Tibial nerve (tissue), 4 donors: ENCODE data around the gene PCP4. TPM values are rescaled to one million over a fixed set of nuclear protein-coding genes. Genes with fewer than 3 reads are reported as not detected.

Experiments used
- DNase-seq, 2 donors: peaks; one replicate each; pipeline ENCODE4 v3.0.0-alpha.2; 2019; ENCODE audit warnings: low spot score in 2 of 2
- H3K27ac ChIP-seq, 4 donors: fragments of 200-600 bp; sonication (generic) in 3 of 4; one replicate each; pipeline ENCODE4 v1.5.1; 2017 to 2019; ENCODE audit warnings: mild to moderate bottlenecking in 1 of 4
- H3K27me3 ChIP-seq, 2 donors: fragments of 200-600 bp; sonication (generic) in 1 of 2; one replicate each; pipeline versions ENCODE4 v1.5.1 to v1.6.0; 2017 to 2019
- H3K36me3 ChIP-seq, 3 donors: fragments of 200-600 bp; sonication (generic); one replicate each; pipeline ENCODE4 v1.5.1; 2018 to 2019
- H3K4me1 ChIP-seq, 4 donors: fragments of 200-600 bp; sonication (generic) in 3 of 4; one replicate each; pipeline ENCODE4 v1.5.1; 2017 to 2019
- H3K4me3 ChIP-seq, 4 donors: fragments of 200-600 bp; sonication (generic) in 3 of 4; one replicate each; pipeline ENCODE4 v1.5.1; 2017 to 2019; ENCODE audit warnings: mild to moderate bottlenecking in 1 of 4, moderate library complexity in 1 of 4
- H3K9me3 ChIP-seq, 4 donors: fragments of 200-600 bp; sonication (generic) in 3 of 4; one replicate each; pipeline ENCODE4 v1.5.1; 2017 to 2019
- EP300 ChIP-seq, 2 donors: sonication (generic); formaldehyde crosslinking; IDR thresholded peaks; one replicate each; pipeline ENCODE4 v1.6.1; 2017; ENCODE audit warnings: antibody characterized with exemption in 2 of 2, mild to moderate bottlenecking in 1 of 2
- POLR2A ChIP-seq, 2 donors: fragments of 450-650 bp; IDR thresholded peaks; one replicate each; pipeline ENCODE4 v1.6.1; 2017; ENCODE audit warnings: antibody characterized with exemption in 2 of 2, mild to moderate bottlenecking in 2 of 2, moderate library complexity in 2 of 2
- WGBS, 2 donors: methylation state at CpG; one replicate each; pipeline ENCODE4 v1.1.5; 2018; 5-methylcytosine and 5-hydroxymethylcytosine counted together
- total RNA-seq, 4 donors: library from RNA; depleted of rRNA; stranded (reverse); fragments of >200 nt; gene quantifications; one replicate each; pipeline ENCODE4 v1.1.0, GENCODE V29; 2016
- TF ChIP-seq, protein P1 (sequence below), 5 experiments: fragments of 200-600 bp in 3 of 5; fragments of 450-650 bp in 2 of 5; sonication (generic) in 3 of 5; IDR thresholded peaks; one replicate each; pipeline ENCODE4 v1.5.1; 2016 to 2019; ENCODE audit warnings: antibody characterized with exemption in 5 of 5, mild to moderate bottlenecking in 3 of 5, moderate library complexity in 2 of 5

The PCP4 gene
- total RNA-seq, 4 donors from 2014 or later, result 13.5 TPM; not detected in 3

DNA sequence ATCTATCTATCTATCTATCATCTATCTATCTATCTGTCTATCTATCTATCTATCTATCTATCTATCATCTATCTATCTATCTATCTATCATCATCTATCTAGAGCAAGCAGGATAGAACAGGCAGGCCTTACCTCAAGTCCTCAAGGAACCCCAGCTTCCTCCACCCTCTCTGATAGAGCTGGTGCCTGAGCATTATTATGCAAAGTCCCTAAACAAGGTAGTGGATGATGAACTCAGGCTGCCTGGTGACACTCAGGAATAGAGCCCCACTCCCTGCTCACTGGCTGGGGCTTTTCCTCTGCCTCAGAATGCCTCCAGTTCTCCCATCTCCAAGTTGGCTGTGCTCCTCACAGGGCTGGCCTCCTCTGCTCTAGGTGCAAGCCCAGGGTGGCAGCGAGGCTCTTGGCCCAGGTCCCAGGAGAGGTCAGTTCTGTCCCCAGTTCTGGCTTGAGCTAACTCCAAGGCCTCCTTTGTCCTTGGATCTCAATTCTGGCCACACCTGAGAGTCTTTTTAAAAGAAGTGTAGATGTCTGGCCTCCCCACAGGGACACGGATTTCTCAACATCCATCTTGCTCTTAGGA lies 60.2 kb downstream of the PCP4 start:
- no peaks in the 10 kb centered on the region for H3K9me3 ChIP-seq
- TF ChIP-seq EP300 (IDR thresholded peaks at IDR 0.05) (no peak), POLR2A (IDR thresholded peaks at IDR 0.05) (no peak)
- TF ChIP-seq, protein P1, sequence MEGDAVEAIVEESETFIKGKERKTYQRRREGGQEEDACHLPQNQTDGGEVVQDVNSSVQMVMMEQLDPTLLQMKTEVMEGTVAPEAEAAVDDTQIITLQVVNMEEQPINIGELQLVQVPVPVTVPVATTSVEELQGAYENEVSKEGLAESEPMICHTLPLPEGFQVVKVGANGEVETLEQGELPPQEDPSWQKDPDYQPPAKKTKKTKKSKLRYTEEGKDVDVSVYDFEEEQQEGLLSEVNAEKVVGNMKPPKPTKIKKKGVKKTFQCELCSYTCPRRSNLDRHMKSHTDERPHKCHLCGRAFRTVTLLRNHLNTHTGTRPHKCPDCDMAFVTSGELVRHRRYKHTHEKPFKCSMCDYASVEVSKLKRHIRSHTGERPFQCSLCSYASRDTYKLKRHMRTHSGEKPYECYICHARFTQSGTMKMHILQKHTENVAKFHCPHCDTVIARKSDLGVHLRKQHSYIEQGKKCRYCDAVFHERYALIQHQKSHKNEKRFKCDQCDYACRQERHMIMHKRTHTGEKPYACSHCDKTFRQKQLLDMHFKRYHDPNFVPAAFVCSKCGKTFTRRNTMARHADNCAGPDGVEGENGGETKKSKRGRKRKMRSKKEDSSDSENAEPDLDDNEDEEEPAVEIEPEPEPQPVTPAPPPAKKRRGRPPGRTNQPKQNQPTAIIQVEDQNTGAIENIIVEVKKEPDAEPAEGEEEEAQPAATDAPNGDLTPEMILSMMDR (IDR thresholded peaks at IDR 0.05), result no peak
- DNase-seq, result no peak
- no peak overlapping the region for H3K4me3 ChIP-seq
- no peak overlapping the region for H3K27ac ChIP-seq
- no peaks in the 10 kb centered on the region for H3K36me3 ChIP-seq
- H3K4me1 ChIP-seq, result no peaks in the 10 kb centered on the region
- WGBS, 2 donors, result 56 to 83% methylated on average over 2 of the region's 2 CpGs
- H3K27me3 ChIP-seq, result no peaks in the 10 kb centered on the region

DNA sequence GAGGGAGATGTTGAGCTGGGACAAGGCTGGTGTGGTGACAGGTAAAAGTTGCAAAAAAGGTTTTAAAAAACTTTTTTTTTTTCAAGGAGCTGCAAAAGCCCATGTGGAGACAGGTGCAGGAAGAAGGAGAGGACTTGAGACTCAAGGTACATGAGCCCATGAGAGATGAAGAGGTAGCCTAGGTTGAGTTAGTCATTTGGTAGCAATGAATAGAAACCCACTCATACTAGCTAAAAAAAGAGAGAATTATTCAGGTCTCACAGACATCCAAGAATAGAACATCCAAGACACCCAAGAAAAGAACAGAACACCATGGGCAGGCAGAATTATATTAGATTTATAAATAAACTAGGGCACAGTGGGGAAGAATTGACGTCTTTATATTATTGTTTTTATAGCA lies 65.1 kb downstream of the PCP4 start:
- TF ChIP-seq, protein P1 (IDR thresholded peaks at IDR 0.05), result no peak
- TF ChIP-seq POLR2A (IDR thresholded peaks at IDR 0.05) (no peak), EP300 (IDR thresholded peaks at IDR 0.05) (no peak)

GRCh38 chr21:39934895-39935294 lies 67.7 kb downstream of the PCP4 start:
- H3K9me3 ChIP-seq, result peaks cover 0 to 7% (median 0%) of the 10 kb centered on the region in 4 donors
- no peaks in the 10 kb centered on the region for H3K36me3 ChIP-seq
- TF ChIP-seq POLR2A (IDR thresholded peaks at IDR 0.05) (no peak), EP300 (IDR thresholded peaks at IDR 0.05) (no peak)
- TF ChIP-seq, protein P1 (IDR thresholded peaks at IDR 0.05), result no peak
- WGBS, 2 donors, result 93 to 100% methylated on average over 2 of the region's 2 CpGs
- no peaks in the 10 kb centered on the region for H3K4me1 ChIP-seq
- no peaks in the 10 kb centered on the region for H3K27me3 ChIP-seq
- DNase-seq, result no peak
- H3K4me3 ChIP-seq, result no peak overlapping the region
- H3K27ac ChIP-seq, result no peak overlapping the region

More for the DNA sequence above, 65.1 kb downstream of the PCP4 start:
- WGBS, 2 donors, result 60 to 70% methylated on average over 1 of the region's 1 CpG
- Histone ChIP-seq H3K4me1 (no peaks in the 10 kb centered on the region), H3K9me3 (peaks cover 0 to 4% (median 0%) of the 10 kb centered on the region in 4 donors), H3K4me3 (no peak overlapping the region), H3K36me3 (no peaks in the 10 kb centered on the region), H3K27me3 (no peaks in the 10 kb centered on the region), H3K27ac (no peak overlapping the region)
- no peak for DNase-seq

DNA sequence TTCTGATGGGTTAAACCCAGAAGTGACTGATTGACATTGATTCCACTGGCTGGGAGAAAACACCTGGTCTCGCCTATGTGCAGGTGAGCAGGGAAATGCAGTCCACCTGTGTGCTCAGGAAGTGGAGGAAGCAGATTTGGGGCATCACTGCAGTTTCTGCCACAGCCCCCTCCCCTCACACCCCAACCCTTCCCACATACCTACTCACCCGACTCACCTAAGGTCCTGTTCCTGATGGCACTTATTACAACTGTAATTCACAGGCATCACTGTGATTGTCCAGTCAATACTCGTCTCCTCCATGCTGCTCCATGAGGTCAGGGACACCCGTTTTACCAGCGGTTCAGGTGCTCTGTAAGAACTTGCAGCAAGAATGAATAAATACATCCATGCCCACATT lies 68.5 kb downstream of the PCP4 start:
- 90 to 92% methylated on average over 5 of the region's 5 CpGs for WGBS, 2 donors
- no peak overlapping the region for H3K27ac ChIP-seq
- TF ChIP-seq, protein P1 (IDR thresholded peaks at IDR 0.05), result no peak
- TF ChIP-seq EP300 (IDR thresholded peaks at IDR 0.05) (no peak), POLR2A (IDR thresholded peaks at IDR 0.05) (no peak)
- no peaks in the 10 kb centered on the region for H3K36me3 ChIP-seq
- no peaks in the 10 kb centered on the region for H3K4me1 ChIP-seq
- H3K27me3 ChIP-seq, result no peaks in the 10 kb centered on the region
- H3K9me3 ChIP-seq, result peaks cover 0 to 7% (median 0%) of the 10 kb centered on the region in 4 donors
- no peak for DNase-seq
- H3K4me3 ChIP-seq, result no peak overlapping the region

GRCh38 chr21:39938086-39938625 lies 70.9 kb downstream of the PCP4 start:
- WGBS, 2 donors, result 44 to 65% methylated on average over 8 of the region's 8 CpGs
- Histone ChIP-seq H3K27me3 (no peaks in the 10 kb centered on the region), H3K4me3 (no peak overlapping the region), H3K9me3 (peaks cover 0 to 7% (median 0%) of the 10 kb centered on the region in 4 donors), H3K4me1 (no peaks in the 10 kb centered on the region), H3K36me3 (no peaks in the 10 kb centered on the region), H3K27ac (no peak overlapping the region)
- no peak for DNase-seq
- no peak for TF ChIP-seq EP300 (IDR thresholded peaks at IDR 0.05)
- TF ChIP-seq POLR2A (IDR thresholded peaks at IDR 0.05), result no peak
- TF ChIP-seq, protein P1 (IDR thresholded peaks at IDR 0.05), result no peak
